A204.1 (cell line): ENCODE results near the gene SMIM1.
"Not testable (repeated sequence)": the region's sequence is repeated elsewhere in the genome, so short reads cannot be mapped to it uniquely, and the experiment has no call there.

ENCODE experiments used
- FAIRE-seq: peaks from 2 replicates; lab custom pipeline; 2012; peaks lifted over from hg19 to GRCh38; lab: Jason Lieb, UNC

Gene SMIM1

DNA sequence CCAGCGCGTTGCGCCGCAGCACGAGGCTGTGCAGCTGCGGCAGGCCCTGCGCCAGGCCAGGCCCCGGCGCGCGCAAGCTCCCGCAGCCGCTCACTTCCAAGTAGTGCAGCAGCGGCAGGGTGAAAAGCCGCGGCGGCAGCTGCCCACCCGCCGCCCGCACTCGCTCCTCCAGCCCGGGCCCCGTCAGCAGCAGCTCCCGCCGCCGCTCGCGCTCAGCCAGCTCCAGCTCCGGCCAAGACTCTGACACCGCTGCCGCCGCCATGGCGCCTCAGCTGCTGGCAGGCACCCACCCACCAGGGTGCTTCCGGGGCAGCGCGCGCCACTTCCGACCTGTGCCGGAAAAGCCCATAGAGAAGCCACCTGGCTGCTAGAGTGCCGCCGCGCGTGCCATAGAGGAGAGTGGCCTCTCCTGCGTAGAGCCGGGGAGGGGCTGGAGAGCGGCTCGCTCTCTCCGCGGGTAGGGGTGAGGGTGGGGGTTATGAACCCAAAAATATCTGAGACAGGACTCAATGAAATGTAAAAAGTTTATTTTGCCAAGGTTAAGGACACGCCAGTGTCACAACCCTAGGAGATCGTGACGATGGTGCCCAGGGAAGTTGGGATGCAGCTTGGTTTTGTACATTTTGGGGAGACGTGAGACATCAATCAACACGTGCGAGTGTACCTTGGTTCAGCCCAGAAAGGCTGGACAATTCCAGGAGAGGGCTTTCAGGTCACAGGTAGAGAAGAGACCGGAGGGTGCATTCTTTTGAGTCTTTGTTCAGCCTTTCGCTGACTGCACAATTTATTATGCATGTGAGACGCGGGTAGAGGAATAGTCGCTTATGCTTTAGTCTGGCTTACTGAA, 23.9 kb downstream of the SMIM1 start, which contains the start of gene LRRC47:
Gene LRRC47 (minus strand): TSS at position 284 of the 847 bp plus-strand sequence. CDS start 22 bp downstream, at position 262.
- FAIRE-seq = no peak

DNA sequence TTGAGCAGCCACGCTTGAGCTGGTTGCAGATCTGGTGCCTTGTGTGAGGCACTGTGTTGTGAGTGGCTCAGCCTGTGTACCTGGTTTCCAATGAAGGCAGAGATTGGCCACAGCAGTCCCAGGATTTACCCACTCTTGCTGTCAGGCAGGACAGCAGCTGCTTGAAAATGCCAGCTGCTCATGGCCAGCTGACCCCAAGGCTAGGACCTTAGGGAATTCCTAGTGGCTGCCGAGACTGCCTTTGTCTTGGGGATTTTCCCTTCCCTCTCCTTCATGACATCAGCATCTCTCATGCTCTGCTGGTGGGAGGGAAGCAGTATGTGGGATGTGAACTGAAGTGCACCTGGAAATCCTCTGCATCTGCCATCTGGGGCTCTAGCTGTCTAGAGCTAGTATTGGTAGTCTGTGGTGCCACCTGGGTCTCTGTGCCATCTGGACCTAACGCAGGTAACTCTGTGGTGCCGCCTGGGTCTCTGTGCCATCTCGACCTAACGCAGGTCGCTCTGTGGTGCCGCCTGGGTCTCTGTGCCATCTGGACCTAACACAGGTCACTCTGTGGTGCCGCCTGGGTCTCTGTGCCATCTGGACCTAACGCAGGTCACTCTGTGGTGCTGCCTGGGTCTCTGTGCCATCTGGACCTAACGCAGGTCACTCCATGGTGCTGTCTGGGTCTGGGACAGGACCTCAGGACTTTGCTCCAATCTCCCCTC, 27.6 kb downstream of the SMIM1 start:
- no peak for FAIRE-seq

DNA sequence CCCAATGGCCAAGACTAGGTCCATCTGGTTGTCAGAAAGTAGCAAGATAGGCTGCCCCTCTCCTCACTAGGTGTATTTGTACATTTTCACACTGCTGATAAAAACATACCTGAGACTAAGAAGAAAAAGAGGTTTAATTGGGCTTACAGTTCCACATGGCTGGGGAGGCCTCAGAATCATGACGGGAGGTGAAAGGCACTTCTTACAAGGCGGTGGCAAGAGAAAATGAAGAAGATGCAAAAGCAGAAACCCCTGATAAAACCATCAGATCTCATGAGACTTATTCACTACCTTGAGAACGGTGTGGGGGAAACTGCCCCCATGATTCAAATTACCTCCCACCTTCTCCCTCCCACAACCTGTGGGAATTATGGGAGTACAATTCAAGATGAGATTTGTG, 28.2 kb downstream of the SMIM1 start:
- not testable (repeated sequence) for FAIRE-seq

DNA sequence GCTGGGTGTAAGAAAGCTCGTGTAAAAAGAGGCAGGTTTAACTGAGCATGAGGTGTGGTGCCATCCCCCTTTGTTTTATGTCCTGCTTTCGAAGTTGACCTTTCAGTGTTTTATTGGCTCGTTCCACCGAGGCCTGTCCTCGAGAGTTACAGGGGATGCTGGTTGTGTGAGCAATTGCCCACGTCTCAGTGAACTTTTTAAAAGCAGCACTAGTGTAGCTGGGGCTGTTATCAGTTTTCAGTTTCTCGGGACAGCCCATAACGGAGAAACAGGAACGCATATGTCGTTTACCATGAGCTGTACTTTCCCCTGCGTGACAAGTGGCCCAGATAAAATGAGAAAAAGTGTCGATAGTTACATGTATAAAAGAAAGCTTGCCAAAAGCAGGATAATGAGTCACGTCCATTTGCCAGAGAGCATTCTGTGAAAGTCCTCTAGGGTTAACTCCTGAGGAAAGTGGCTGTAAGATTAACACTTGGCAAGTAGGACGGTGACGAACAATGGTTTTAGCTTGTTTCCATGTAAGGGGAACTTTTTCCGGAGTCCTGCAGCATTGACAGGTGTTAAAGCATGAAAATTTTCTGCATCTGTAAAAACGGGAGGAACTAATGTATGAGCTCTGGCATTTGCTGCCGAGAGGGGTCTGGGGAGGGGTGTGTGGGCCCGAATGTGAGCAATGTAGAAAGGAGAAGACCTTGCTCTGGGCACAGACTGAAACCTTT, 31.5 kb downstream of the SMIM1 start:
- no peak for FAIRE-seq

DNA sequence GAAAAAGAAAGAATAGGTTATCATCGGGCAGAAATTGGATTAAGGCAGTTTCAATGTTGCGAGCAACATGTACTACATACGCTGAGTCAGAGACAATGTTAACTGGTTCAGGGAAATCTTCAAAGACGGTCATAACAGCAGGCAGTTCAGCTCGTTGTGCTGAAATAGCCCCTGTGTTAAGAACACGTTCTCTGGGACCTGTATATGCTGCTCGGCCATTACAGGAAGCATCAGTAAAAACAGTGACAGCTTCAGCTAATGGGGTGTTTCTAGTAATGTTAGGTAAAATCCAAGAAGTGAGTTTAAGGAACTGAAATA, 32.0 kb downstream of the SMIM1 start:
- FAIRE-seq = not testable (repeated sequence)

DNA sequence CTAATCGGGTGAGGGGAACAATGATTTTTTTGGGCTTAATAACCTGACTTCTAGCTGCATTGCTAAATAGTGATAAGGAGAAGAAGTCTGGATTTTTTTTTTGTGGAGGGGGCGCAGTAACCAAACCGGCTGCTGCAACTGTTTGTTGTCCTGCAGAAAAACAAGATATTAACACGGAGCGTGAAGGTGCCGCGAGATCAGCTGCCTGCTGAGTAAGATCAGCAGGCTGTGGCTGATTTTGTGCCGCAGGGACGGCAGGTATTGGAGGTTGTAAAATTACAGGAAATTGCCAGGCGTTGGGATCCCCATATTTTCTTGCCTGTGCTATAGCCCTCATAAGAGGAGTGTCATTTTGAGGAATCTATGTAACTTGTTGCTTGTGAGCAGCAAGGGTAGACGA, 32.5 kb downstream of the SMIM1 start:
- no peak for FAIRE-seq

DNA sequence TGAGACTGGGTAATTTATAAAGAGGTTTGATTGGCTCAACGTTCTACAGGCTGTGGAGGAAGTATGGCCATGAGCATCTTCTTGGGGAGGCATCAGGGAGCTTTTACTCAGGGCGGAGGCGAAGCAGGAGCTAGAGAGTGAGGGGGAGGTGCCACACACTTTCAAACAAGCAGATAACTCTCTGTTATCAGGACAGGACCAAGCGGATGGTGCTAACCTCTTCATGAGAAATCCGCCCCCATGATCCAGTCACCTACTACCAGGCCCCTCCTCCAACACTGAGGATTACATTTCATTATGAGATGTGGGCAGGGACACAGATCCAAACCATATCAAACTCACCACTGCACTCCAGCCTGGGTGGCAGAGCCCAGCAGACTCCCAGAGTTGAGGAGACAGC, 35.2 kb downstream of the SMIM1 start:
- no peak for FAIRE-seq

DNA sequence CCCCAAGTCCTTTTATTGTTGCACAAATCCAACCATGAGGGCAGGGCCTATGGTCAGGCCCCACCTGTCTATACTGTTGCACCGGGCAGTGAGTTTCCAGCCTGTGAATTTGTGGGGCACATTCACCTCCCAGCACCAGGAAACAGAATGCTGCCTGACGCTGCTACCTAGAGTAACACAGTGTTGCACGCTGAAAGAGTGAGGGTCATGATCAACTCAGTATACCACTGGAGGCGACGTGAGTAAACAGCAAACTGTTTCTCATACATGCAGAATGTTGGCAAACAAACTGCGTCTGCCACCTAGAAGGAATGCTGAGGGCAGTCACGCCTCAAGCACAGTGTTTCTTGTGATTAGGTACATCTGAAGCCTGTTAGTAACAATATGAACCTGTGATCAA, 37.1 kb downstream of the SMIM1 start:
- FAIRE-seq = no peak

DNA sequence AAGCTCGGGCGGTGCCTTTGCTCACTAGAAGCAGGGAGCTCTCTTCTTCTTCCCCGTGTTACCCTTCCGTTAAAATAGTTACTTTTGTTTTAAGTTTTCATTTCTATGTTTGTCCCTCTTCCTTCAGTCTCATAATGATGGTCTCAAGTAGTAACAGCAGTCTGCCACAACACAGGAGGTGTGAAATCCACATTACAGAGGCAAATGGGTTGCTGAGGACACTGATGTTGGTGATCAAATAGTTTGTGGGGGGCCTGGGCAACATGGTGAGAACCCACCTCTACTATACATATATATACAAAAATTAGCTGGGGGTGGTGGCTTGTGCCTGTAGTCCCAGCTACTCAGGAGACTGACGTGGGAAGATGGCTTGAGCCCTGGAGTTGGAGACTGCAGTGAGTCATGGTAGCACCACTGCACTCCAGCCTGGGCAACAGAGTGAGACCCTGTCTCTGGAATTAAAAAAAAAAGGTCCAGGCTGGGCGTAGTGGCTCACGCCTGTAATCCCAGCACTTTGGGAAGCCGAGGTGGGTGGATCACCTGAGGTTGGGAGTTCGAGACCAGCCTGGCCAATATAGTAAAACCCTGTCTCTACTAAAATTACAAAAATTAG, 37.7 kb downstream of the SMIM1 start:
- FAIRE-seq = not testable (repeated sequence)

DNA sequence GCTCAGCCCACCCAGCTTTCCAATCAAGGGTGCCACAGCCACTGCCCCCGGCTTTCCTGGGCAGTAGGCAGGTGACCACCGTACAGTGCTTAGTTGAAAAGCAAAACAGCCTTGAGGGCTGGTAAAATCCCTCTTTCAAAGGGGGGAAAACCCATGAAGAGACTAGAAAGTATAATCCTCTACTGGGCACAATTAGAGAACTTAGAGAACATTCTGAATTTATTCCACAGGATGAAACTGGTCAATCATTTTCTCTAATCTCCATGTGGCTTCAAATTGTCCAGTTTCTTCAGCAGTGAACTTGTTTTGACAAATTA, 39.0 kb downstream of the SMIM1 start:
- FAIRE-seq = no peak

DNA sequence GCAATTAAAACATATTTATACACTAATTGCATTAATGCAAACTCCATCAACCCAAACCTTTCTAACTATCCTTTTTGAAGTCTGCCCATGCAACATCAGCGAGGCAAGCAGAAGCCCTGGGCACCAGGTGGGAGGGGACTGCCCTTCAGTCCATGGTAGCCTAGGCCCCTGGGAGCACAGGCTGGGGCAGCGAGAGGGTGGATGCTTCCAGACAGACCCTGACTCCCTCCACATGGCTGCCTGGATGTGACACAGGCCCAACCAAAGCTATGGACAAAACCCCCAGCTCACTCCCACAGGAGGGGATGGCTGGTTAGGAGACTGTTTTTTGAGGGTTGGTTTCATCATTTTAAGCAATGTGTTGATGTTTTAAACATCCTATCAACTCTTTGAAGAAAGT, 41.5 kb downstream of the SMIM1 start:
- FAIRE-seq = no peak

DNA sequence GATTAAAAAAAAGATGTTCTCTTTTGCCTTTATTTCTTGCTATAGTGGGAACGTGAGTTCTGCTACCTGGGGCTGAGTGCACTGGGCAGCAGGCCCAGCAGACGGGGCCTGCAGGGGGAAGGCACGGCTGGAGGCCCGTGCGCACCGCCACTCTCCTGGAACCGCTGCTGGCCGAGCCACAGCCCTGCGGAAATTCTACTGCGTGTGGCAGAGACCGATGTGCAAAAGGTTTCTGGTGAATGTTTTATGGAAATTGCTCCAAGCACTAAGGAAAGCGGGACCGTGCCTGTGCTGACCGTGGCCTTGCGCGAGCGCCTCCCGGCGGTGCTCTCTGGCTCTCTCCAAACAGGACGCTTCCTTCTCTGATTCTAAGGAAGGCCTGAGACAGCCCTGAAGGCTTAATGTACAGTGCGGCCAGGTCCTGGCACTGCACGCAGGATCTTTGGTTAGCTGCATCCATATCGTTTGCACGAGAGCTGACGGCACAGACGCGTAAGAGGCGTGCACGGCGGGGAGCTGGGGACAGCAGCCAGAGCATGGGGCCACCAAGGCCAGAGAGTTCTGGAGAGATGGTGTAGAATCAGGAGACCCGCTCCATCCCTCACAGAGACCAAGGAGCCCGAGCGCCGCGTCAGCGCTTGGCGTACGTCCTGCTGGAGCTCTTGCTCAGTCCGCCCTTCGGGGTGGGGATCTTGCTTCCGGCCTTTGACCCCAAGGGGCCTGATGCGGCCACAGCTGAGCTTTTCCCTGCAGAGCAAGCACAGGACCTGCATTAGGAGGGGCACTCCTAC, 42.4 kb downstream of the SMIM1 start:
- FAIRE-seq = no peak

DNA sequence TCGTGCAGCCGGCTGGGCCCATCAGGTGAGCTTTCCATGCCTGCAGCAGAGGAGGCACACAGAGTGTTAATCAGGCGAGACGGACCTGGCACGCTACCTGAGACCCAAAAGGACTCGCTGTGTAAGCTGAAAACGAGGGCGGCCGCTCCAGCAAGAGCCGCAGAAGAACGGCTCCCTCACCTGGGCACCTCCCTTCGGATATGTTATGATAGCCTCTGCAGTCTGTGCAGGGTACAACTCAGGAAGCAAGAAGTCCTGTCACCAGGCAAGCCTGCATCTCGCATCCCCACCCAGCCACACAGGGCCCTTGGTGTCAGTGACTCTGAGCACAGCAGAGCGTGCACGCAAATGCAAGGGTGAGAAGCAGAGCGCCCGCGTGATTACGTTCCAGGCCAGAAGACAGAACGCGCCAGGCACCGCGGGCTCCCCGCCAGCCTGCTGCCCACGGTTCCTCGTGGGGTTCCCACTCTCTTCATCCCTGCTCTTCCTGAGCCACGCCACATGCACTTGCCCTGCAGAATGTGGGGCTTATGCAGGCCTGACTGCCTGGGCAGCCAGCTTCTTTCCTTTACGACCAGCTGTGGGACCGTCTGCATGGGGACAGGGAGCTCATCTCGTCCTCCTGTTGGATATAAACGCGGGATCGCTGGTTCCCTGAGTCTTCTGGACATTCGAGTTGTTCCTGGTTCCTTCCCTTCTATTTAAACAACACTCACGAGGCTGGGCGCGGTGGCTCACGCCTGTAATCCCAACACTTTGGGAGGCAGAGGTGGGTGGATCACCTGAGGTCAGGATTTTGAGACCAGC, 44.0 kb downstream of the SMIM1 start:
- FAIRE-seq = no peak

DNA sequence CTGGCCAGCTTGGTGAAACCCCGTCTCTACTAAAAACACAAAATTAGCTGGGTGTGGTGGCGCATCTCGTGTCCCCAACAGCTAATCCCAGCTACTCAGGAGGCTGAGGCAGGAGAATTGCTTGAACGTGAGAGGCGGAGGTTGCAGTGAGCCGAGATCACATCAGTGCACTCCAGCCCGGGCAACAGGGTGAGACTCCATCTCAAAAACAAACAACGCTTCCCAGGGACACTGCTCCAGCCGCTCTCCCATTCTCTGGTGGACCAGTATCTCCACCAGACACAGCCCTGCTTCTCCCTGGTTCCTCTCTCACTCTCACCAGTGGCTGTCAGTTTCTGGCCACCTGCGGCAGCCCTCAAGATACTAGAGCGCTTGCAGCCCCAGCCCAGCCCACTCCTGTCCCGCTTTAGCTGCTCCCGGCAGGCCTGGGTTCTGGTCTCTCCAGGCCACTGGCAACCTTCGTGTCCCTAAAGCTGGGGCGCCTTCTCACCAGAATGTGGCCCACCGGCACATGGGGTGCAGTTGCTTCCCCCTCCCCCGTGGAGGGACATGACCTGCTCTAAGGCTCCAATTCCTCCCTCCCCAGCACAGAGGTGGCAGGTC, 44.7 kb downstream of the SMIM1 start:
- no peak for FAIRE-seq

DNA sequence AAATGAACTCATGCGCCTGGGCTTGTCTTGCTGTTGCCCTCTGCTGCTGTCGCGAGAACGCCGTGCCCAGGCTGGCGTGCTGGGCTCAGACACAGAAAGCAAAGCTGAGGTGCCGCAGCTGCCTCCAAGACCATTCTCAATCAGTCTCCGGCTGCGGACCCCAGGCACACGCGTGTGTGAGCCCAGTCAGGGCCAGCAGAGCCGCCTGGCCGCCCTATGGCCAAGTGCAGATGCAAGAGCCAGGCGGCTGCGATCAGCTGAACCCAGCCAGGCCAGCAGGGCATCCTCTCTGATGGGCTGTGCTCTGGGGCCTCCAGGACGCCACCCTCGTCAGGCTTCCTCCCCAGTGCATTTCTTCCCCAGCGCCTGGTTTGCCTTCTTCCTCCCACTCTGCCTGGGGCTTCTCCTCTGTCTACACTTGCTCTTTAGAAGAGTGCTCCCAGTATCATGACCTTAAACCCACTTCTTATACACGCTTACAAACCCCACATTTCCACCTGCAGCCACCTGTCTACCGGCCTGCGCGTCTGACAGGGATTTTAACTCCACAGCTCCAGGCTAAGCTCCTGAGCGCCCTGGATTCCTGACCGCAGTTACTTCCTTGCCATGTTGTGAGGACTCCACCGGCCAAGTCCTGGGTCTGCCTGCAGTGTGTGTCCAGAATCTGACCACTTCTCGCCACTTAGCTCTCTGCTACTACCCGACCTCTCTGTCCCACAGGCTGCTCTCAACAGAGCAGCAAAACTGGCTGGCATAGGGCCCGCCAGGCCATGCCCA, 45.5 kb downstream of the SMIM1 start:
- FAIRE-seq = no peak

DNA sequence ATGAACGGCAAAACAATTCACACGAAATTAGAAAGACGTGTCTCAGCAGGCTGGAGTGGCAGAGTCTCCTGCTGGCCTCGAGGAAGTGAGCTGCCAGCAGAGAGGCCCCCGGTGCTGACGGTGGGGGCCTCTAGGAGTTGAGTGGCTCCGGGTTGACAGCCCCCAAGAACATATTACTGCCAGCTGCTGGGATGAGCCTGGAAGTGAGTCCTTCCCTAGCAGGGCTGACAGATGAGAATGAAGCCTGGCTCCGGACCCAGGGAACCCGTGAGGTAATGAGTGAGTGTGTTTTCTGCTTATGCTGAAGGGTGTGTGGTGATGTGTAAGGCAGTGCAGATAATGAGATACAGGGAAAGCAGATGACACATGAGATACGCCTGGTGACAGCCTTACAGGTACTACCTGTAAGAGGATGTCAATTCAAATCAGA, 47.2 kb downstream of the SMIM1 start:
- FAIRE-seq = no peak

DNA sequence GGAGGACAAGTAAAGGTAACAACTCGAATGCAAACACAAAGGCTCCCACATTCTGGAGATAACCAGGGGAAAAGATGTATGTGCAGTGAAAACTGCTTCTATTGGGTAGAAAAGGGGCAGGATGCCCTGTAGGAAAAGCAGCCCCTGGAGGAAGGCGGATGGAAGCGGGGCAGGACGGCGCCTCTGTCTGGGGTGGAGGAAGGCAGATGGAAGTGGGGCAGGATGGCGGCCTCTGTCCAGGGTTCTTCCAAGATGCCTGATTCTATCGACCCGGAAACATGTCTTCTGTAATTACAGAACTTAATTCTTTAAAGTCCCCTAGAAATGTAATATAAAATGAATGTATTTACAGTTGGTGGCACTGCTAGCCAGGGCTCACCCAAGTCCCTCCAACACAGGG, 47.8 kb downstream of the SMIM1 start:
- no peak for FAIRE-seq

DNA sequence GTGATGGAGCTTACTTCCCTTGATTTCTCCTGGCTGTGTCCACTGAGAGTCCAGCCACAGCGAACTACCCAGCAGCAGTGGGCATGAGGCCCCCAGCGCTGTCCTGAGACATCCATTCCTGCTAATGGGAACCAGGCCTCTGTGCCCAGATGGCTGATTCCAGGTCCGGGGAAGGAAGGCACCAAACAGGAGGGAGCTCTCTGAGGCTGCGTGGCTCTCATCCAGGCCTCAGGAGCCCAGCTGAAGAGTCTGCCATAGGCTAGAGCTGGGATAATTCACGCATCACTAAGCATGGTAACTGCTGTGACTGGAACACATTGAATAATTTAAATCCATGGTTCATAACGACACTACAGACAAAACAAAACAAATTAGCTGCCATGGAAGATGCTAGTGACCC, 48.5 kb downstream of the SMIM1 start:
- FAIRE-seq = no peak

DNA sequence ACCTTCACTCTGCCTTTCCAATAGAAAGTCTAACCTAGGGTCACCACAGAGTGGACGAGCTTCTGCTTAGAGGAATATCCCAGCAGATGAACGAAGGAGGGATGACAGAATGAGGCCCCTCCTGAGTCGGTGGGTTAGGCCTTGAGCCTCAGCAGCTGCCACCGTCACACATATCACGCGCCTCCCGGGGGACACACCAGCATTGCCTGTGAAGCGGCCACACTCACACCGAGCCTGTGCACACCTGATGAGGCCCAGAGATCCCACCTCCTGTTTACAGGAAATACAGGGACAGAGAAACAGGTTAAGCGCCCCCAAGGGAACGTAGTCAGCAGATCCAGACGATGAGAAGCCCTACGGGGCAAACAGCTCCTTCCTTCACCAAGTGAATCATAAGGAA, 48.9 kb downstream of the SMIM1 start:
- no peak for FAIRE-seq

DNA sequence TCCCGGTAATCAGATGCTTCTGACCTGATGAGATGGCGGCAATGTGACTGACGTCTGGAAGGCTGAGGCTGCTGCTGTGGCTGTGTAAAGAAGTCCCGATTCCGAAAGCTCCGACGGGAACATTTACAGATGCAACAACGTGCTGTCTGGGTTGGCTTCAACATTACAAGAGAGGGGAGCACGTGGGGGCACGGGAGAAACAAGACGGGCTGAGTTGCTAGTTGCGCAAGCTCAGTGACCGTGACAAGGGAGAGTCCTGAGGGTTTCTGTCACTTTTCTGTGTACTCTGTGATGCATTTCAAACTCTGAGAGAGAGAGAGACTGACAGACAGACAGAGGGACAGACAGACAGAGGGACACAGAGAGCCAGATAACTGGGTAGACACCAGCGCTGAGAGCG, 49.4 kb downstream of the SMIM1 start:
- FAIRE-seq = no peak
